Liver (tissue), 9 donors: ENCODE results near the gene SCARB1. TPM values are rescaled to one million over a fixed set of nuclear protein-coding genes. Genes with fewer than 3 reads are reported as not detected.

Experiments
- DNase-seq: peaks from one replicate; pipeline ENCODE4 v3.0.0-alpha.2; 2017; ENCODE audit warnings: low spot score
- H3K27ac ChIP-seq, 2 donors: one replicate each; pipeline ENCODE4 v1.7.0; 2013; ENCODE audit warnings: inconsistent platforms in 2 of 2, low read length in 2 of 2, control low read depth in 1 of 2, low read depth in 1 of 2, mild to moderate bottlenecking in 1 of 2
- H3K27me3 ChIP-seq, 4 donors: one replicate each; pipeline versions ENCODE4 v1.6.1 to v1.7.0; 2013; ENCODE audit warnings: low read length in 3 of 4, inconsistent platforms in 1 of 4, mild to moderate bottlenecking in 1 of 4, moderate library complexity in 1 of 4; ENCODE audit not compliant: control insufficient read depth in 4 of 4, insufficient read depth in 4 of 4
- H3K36me3 ChIP-seq, 4 donors: one replicate each; pipeline versions ENCODE4 v1.6.1 to v1.7.0; 2013; ENCODE audit warnings: low read length in 3 of 4, mild to moderate bottlenecking in 3 of 4, low read depth in 1 of 4, moderate library complexity in 1 of 4; ENCODE audit not compliant: control insufficient read depth in 4 of 4, insufficient read depth in 3 of 4
- H3K4me1 ChIP-seq, 4 donors: one replicate each; pipeline versions ENCODE4 v1.6.1 to v1.7.0; 2013; ENCODE audit warnings: low read length in 3 of 4, mild to moderate bottlenecking in 3 of 4, moderate library complexity in 1 of 4; ENCODE audit not compliant: control insufficient read depth in 4 of 4, insufficient read depth in 4 of 4
- H3K4me3 ChIP-seq, 3 donors: one replicate each; pipeline versions ENCODE4 v1.6.1 to v1.7.0; 2013; ENCODE audit warnings: low read length in 3 of 3, control low read depth in 1 of 3, low read depth in 1 of 3, mild to moderate bottlenecking in 1 of 3
- H3K9ac ChIP-seq, 2 donors: one replicate each; pipeline ENCODE4 v1.7.0; 2013; ENCODE audit warnings: low read length in 2 of 2, mild to moderate bottlenecking in 2 of 2, moderate library complexity in 2 of 2, control low read depth in 1 of 2, low read depth in 1 of 2
- H3K9me3 ChIP-seq, 4 donors: one replicate each; pipeline versions ENCODE4 v1.6.1 to v1.7.0; 2013; ENCODE audit warnings: low read length in 3 of 4; ENCODE audit not compliant: control insufficient read depth in 4 of 4
- ATF3 ChIP-seq: IDR thresholded peaks from 2 replicates; pipeline ENCODE4 v1.6.1; 2016; ENCODE audit warnings: antibody characterized with exemption
- CTCF ChIP-seq: fragments of 150-350 bp; IDR thresholded peaks from 2 replicates; pipeline ENCODE4 v1.5.1; 2017; ENCODE audit warnings: improper control_type of control experiment, low read depth, low read length; ENCODE audit not compliant: missing input control
- EGR1 ChIP-seq, 2 donors: IDR thresholded peaks; 2 replicates each; pipeline ENCODE4 v1.6.1; 2016 to 2018; ENCODE audit warnings: antibody characterized with exemption in 2 of 2, low read depth in 2 of 2
- FOXA1 ChIP-seq: IDR thresholded peaks from 2 replicates; pipeline ENCODE4 v1.6.1; 2016; ENCODE audit warnings: antibody characterized with exemption
- FOXA2 ChIP-seq: IDR thresholded peaks from 2 replicates; pipeline ENCODE4 v1.6.1; 2016; ENCODE audit warnings: antibody characterized with exemption
- GABPA ChIP-seq, 2 donors: IDR thresholded peaks in 1 of 2; conservative IDR thresholded peaks in 1 of 2; 2 replicates each; pipeline ENCODE4 v1.6.1; 2016; ENCODE audit warnings: antibody characterized with exemption in 2 of 2, mild to moderate bottlenecking in 1 of 2, moderate library complexity in 1 of 2
- HNF4A ChIP-seq, 2 donors: conservative IDR thresholded peaks; 2 replicates each; pipeline ENCODE4 v1.6.1; 2016; ENCODE audit warnings: antibody characterized with exemption in 2 of 2, mild to moderate bottlenecking in 2 of 2
- HNF4G ChIP-seq: IDR thresholded peaks from 2 replicates; pipeline ENCODE4 v1.6.1; 2016; ENCODE audit warnings: antibody characterized with exemption
- JUND ChIP-seq, 2 donors: IDR thresholded peaks; 2 replicates each; pipeline ENCODE4 v1.6.1; 2016; ENCODE audit warnings: antibody characterized with exemption in 2 of 2
- NR2F2 ChIP-seq: IDR thresholded peaks from 2 replicates; pipeline ENCODE4 v1.6.1; 2016; ENCODE audit warnings: antibody characterized with exemption
- RAD21 ChIP-seq, 2 donors: IDR thresholded peaks; 2 replicates each; pipeline ENCODE4 v1.6.1; 2016; ENCODE audit warnings: antibody characterized with exemption in 2 of 2, mild to moderate bottlenecking in 2 of 2
- REST ChIP-seq: IDR thresholded peaks from 2 replicates; pipeline ENCODE4 v1.6.1; 2016; ENCODE audit warnings: antibody characterized with exemption, mild to moderate bottlenecking
- RXRA ChIP-seq, 2 donors: IDR thresholded peaks; 2 replicates each; pipeline ENCODE4 v1.6.1; 2017 to 2018; ENCODE audit warnings: antibody characterized with exemption in 2 of 2, mild to moderate bottlenecking in 1 of 2
- SP1 ChIP-seq: IDR thresholded peaks from 2 replicates; pipeline ENCODE4 v1.6.1; 2018; ENCODE audit warnings: antibody characterized with exemption, mild to moderate bottlenecking
- TAF1 ChIP-seq: conservative IDR thresholded peaks from 2 replicates; pipeline ENCODE4 v1.6.1; 2016; ENCODE audit warnings: antibody characterized with exemption, mild to moderate bottlenecking
- YY1 ChIP-seq: IDR thresholded peaks from 2 replicates; pipeline ENCODE4 v1.6.1; 2016; ENCODE audit warnings: antibody characterized with exemption, mild to moderate bottlenecking
- WGBS: extraction: QIAGEN DNeasy Blood & Tissue Kit; methylation state at CpG from one replicate; pipeline ENCODE4 v1.1.7; 2013; 5-methylcytosine and 5-hydroxymethylcytosine counted together
- polyA plus RNA-seq, 2 donors: library from polyadenylated mRNA; stranded (reverse) in 1 of 2; unstranded in 1 of 2; fragments of 200-250 nt in 1 of 2; fragments of >200 nt in 1 of 2; fragmentation: Nextera tagmentation in 1 of 2; extraction: Ambion mirVana in 1 of 2; gene quantifications; one replicate each; pipeline versions ENCODE4 v1.2.1 to v1.2.3, GENCODE V29; 2013 to 2015
- total RNA-seq, 2 donors: library from RNA; depleted of rRNA; stranded (reverse); fragments of >200 nt; gene quantifications; one replicate each; pipeline ENCODE4 v1.2.3, GENCODE V29; 2014
- TF ChIP-seq, protein P1 (sequence below): IDR thresholded peaks from 2 replicates; pipeline ENCODE4 v1.6.1; 2016; ENCODE audit warnings: antibody characterized with exemption
- donor health status: healthy.
- donor health status: healthy.
- donor health status: healthy.
- donor health status: healthy.
- donor health status: healthy.

Gene SCARB1
- total and polyA plus RNA-seq, 4 donors: 85.3 to 289 (median 141) TPM

- DNase-seq: no peak
- no peaks in the 10 kb centered on the region for H3K9me3 ChIP-seq
- no peak for TF ChIP-seq RAD21 (IDR thresholded peaks at IDR 0.05)
- TF ChIP-seq NR2F2: no peak
- TF ChIP-seq FOXA2: no peak
- no peak for TF ChIP-seq HNF4G
- no peak for TF ChIP-seq REST
- no peak for TF ChIP-seq GABPA (IDR thresholded peaks at IDR 0.05 in 1 of 2, conservative IDR thresholded peaks at IDR 0.05 in 1 of 2)
- TF ChIP-seq, protein P1, sequence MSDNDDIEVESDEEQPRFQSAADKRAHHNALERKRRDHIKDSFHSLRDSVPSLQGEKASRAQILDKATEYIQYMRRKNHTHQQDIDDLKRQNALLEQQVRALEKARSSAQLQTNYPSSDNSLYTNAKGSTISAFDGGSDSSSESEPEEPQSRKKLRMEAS: no peak
- TF ChIP-seq HNF4A (conservative IDR thresholded peaks at IDR 0.05): no peak
- no peak for TF ChIP-seq YY1
- TF ChIP-seq EGR1 (IDR thresholded peaks at IDR 0.05; ENCODE audit: low read depth in 2 of 2): no peak
- TF ChIP-seq FOXA1: no peak
- TF ChIP-seq TAF1: no peak
- no peak for TF ChIP-seq CTCF
- TF ChIP-seq RXRA (IDR thresholded peaks at IDR 0.05): no peak
- no peak for TF ChIP-seq ATF3
- no peak for TF ChIP-seq JUND (IDR thresholded peaks at IDR 0.05)
- TF ChIP-seq SP1: no peak
- 98% methylated on average over 6 of the region's 6 CpGs for WGBS
- H3K36me3 ChIP-seq: no peaks in the 10 kb centered on the region
- peaks cover 9 to 63% (median 53%) of the 10 kb centered on the region in 4 donors for H3K4me1 ChIP-seq
- H3K27ac ChIP-seq: peak overlapping the region; percentile 90
- no peak overlapping the region for H3K4me3 ChIP-seq
- no peak overlapping the region for H3K9ac ChIP-seq
- H3K27me3 ChIP-seq: no peaks in the 10 kb centered on the region
Measured at GRCh38 chr12:124830306-124830705, 33.4 kb downstream of the SCARB1 start.

DNA sequence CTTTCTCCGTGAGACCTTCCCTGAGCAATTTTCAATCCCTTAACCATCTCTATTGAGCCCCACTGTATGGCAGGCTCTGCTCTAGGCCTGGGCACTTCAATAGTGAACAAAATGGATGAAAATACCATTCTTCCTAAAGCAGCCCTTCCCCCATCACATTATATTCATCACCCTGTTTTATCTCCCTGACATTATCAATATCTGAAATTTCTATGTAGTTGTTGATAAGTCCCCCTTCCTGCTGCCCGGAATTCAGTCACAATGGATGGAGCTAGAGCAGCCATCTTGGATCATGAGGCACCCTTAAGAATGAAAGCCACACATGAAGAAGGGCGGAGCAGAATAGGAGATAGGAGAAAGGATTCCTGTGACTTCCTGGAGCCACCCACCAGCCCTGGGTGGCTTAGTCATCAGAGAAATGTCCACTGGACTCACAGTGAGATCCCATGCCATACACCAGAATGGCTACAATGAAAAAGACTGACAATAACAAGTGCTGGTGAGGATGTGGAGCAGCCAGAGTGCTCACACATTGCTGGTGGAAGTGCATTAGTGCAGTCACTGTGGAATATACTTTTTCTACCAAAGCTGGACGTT lies 33.9 kb downstream of the SCARB1 start:
- Histone ChIP-seq H3K36me3 (no peaks in the 10 kb centered on the region), H3K9me3 (no peaks in the 10 kb centered on the region), H3K9ac (peak overlapping the region in 1 of 2 donors; percentile 32), H3K27ac (peak overlapping the region; percentile 90), H3K4me3 (no peak overlapping the region), H3K27me3 (no peaks in the 10 kb centered on the region), H3K4me1 (peaks cover 10 to 63% (median 53%) of the 10 kb centered on the region in 4 donors)
- no peak for DNase-seq
- 96% methylated on average over 4 of the region's 4 CpGs for WGBS
- peak; percentile 4 for TF ChIP-seq YY1
- TF ChIP-seq NR2F2: no peak
